Calu3 (cell line): Measurements from ENCODE around the gene FERMT2. TPM values are rescaled to one million over a fixed set of nuclear protein-coding genes. Genes with fewer than 3 reads are reported as not detected.

Experiments
- BruUV-seq: library from RNA; stranded (reverse); fragments of 400-500 nt; replicated peaks from 2 replicates; lab custom pipeline; 2021; lab: Mats Ljungman, UMichigan
- CTCF ChIA-PET: fragments of 300-600 bp; sonication (Branson Sonifier 250); formaldehyde crosslinking; loops from one replicate; lab custom pipeline; 2022; ENCODE audit warnings: antibody characterized with exemption; lab: Charles Lee
- DNase-seq: peaks from one replicate; pipeline ENCODE4 v3.0.0; 2022
- H3K27ac Mint-ChIP-seq: one replicate; pipeline ENCODE4 v1.8.0; 2022; ENCODE audit warnings: mixed read lengths; ENCODE audit not compliant: unreplicated experiment
- H3K27me3 Mint-ChIP-seq: one replicate; pipeline ENCODE4 v1.8.0; 2022; ENCODE audit warnings: mixed read lengths; ENCODE audit not compliant: unreplicated experiment
- H3K36me3 Mint-ChIP-seq: one replicate; pipeline ENCODE4 v1.8.0; 2022; ENCODE audit warnings: mild to moderate bottlenecking, moderate library complexity, mixed read lengths; ENCODE audit not compliant: insufficient read depth, unreplicated experiment
- H3K4me1 Mint-ChIP-seq: one replicate; pipeline ENCODE4 v1.8.0; 2022; ENCODE audit warnings: mild to moderate bottlenecking, low read depth, mixed read lengths; ENCODE audit not compliant: unreplicated experiment
- H3K4me3 Mint-ChIP-seq: one replicate; pipeline ENCODE4 v1.8.0; 2022; ENCODE audit warnings: mild to moderate bottlenecking, low read depth, moderate library complexity, mixed read lengths; ENCODE audit not compliant: unreplicated experiment
- H3K9me3 Mint-ChIP-seq: one replicate; pipeline ENCODE4 v1.8.0; 2022; ENCODE audit warnings: low read depth, mixed read lengths; ENCODE audit not compliant: unreplicated experiment
- CTCF ChIP-seq: fragments of 200-600 bp; IDR thresholded peaks from one replicate; pipeline ENCODE4 v1.8.0; 2022; ENCODE audit warnings: antibody characterized with exemption; ENCODE audit not compliant: unreplicated experiment
- intact Hi-C: fragments of 100-400 bp; cut with micrococcal nuclease; formaldehyde crosslinking; loops from one replicate; pipeline ENCODE4 v1.10.0; 2022; ENCODE audit not compliant: unreplicated experiment
- total RNA-seq: library from RNA; stranded (reverse); gene quantifications from 2 replicates; pipeline ENCODE4 v1.2.3, GENCODE V29; 2022

The FERMT2 gene
- total RNA-seq, 1 experiment from 2014 or later: 21.0 TPM

GRCh38 chr14:52808101-52808500 lies 142.7 kb downstream of the FERMT2 start:
- no TSS peak for BruUV-seq
- CTCF ChIA-PET: no interaction called here
- DNase-seq: no peak
- H3K4me3 Mint-ChIP-seq: no peak overlapping the region
- H3K9me3 Mint-ChIP-seq: no peaks in the 10 kb centered on the region
- intact Hi-C loops: no loop called here
- TF ChIP-seq CTCF: no peak
- no peaks in the 10 kb centered on the region for H3K36me3 Mint-ChIP-seq
- H3K27ac Mint-ChIP-seq: no peak overlapping the region
- H3K4me1 Mint-ChIP-seq: no peaks in the 10 kb centered on the region
- no peaks in the 10 kb centered on the region for H3K27me3 Mint-ChIP-seq

Other genes starting within 250 kb of the FERMT2 start
- gene PSMC6, start 243.8 kb downstream of the FERMT2 start, total RNA-seq: 104 TPM in 2 replicates
- gene STYX, start 220.9 kb downstream of the FERMT2 start, total RNA-seq: 13.1 and 13.6 TPM in 2 replicates
- gene GNPNAT1, start 159.4 kb downstream of the FERMT2 start, total RNA-seq: 31.4 and 35.8 TPM in 2 replicates
- 12.7 and 14.0 TPM in 2 replicates for gene DDHD1, start 202.3 kb upstream of the FERMT2 start, total RNA-seq